Left renal cortex interstitium (tissue), 4 donors: ENCODE data around the gene ZNF320. TPM values are rescaled to one million over a fixed set of nuclear protein-coding genes. Genes with fewer than 3 reads are reported as not detected.

Experiments
- polyA plus RNA-seq, 4 donors: library from polyadenylated mRNA; unstranded; fragments of 120-200 nt; gene quantifications; one replicate each; pipeline ENCODE4 v1.2.1, GENCODE V29; 2013; ENCODE audit not compliant: insufficient read length in 4 of 4

ZNF320 gene
- polyA plus RNA-seq, 4 donors = 14.7 to 49.8 (median 32.0) TPM

Other genes with a start within 250 kb of the ZNF320 start
- gene ZNF611, start 162.6 kb downstream of the ZNF320 start, polyA plus RNA-seq = 10 to 100 TPM; 13.1 to 26.6 (median 18.3) TPM
- 10 to 100 TPM in 1 of 4 donors, 1 to 10 TPM in 3; 5.2 to 12.7 (median 8.3) TPM for gene ZNF600, start 110.8 kb downstream of the ZNF320 start, polyA plus RNA-seq
- gene ZNF28, start 76.0 kb downstream of the ZNF320 start, polyA plus RNA-seq = 10 to 100 TPM; 18.6 to 26.6 (median 20.6) TPM
- gene ZNF468, start 40.0 kb downstream of the ZNF320 start, polyA plus RNA-seq = 10 to 100 TPM; 28.9 to 51.0 (median 37.3) TPM
- 10 to 100 TPM in 3 of 4 donors, 1 to 10 TPM in 1; 9.5 to 18.1 (median 12.9) TPM for gene ZNF888, start 25.8 kb upstream of the ZNF320 start, polyA plus RNA-seq
- 10 to 100 TPM; 11.9 to 18.3 (median 15.7) TPM for gene ZNF816, start 65.2 kb upstream of the ZNF320 start, polyA plus RNA-seq
- gene ERVV-1, start 116.3 kb upstream of the ZNF320 start, polyA plus RNA-seq = under 1 TPM; 0.08 to 0.21 (median 0.10) TPM
- gene ERVV-2, start 147.1 kb upstream of the ZNF320 start, polyA plus RNA-seq = under 1 TPM in 1 of 4 donors, not detected in 3; 0.17 TPM
- gene ZNF160, start 205.8 kb upstream of the ZNF320 start, polyA plus RNA-seq = 10 to 100 TPM; 29.5 to 90.9 (median 48.3) TPM
- 10 to 100 TPM; 18.7 to 28.2 (median 22.1) TPM for gene ZNF415, start 235.3 kb upstream of the ZNF320 start, polyA plus RNA-seq